Activated naive CD8-positive, alpha-beta T cell treated with anti-CD3 and anti-CD28 coated beads for 36 hours (primary cell): ENCODE data around the gene DSCAML1. TPM values are rescaled to one million over a fixed set of nuclear protein-coding genes. Genes with fewer than 3 reads are reported as not detected.

Experiments
- DNase-seq: peaks from one replicate; pipeline ENCODE4 v3.0.0; 2021
- H3K27ac Mint-ChIP-seq: one replicate; pipeline ENCODE4 v1.8.0; 2022; ENCODE audit warnings: mild to moderate bottlenecking, moderate library complexity, mixed read lengths
- H3K27me3 Mint-ChIP-seq: one replicate; pipeline ENCODE4 v1.8.0; 2022; ENCODE audit warnings: mild to moderate bottlenecking, mixed read lengths
- H3K36me3 Mint-ChIP-seq: one replicate; pipeline ENCODE4 v1.8.0; 2021; ENCODE audit warnings: mild to moderate bottlenecking, mixed read lengths
- H3K4me1 Mint-ChIP-seq: one replicate; pipeline ENCODE4 v1.8.0; 2021; ENCODE audit warnings: mixed read lengths
- H3K4me3 Mint-ChIP-seq: one replicate; pipeline ENCODE4 v1.8.0; 2022; ENCODE audit warnings: mild to moderate bottlenecking, moderate library complexity, mixed read lengths
- H3K9me3 Mint-ChIP-seq: one replicate; pipeline ENCODE4 v1.8.0; 2022; ENCODE audit warnings: mixed read lengths
- total RNA-seq, 2 experiments: library from RNA; stranded (reverse); gene quantifications; one replicate each; pipeline ENCODE4 v1.2.3, GENCODE V29; 2021

DSCAML1 gene
- total RNA-seq, 2 experiments from 2014 or later, result 0.87 to 0.94 TPM

DNA sequence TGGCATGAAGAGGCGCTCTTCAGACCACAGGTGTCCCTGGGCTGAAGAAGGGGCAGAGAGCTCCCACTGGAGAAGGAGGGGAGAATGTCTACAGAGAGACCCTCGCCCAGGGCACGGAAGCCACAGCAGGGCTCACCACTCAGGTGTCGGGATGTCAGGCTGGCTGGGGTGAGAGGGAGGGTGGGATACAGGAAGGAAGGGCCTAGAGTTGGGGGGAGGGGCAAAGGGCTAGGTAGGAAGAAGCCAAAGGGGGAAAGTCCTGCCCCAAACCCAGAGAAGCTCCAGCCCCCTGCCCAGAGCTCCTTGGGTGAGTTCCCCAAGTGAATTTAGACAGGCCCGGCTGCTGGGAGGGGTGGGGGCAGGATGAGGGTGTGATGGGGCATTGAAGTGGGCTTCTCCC lies 237.3 kb downstream of the DSCAML1 start:
- Mint-ChIP-seq H3K9me3 (no peaks in the 10 kb centered on the region), H3K4me3 (no peak overlapping the region), H3K4me1 (no peaks in the 10 kb centered on the region), H3K27ac (no peak overlapping the region), H3K27me3 (no peaks in the 10 kb centered on the region), H3K36me3 (no peaks in the 10 kb centered on the region)
- DNase-seq, result no peak

GRCh38 chr11:117557361-117557760 lies 239.7 kb downstream of the DSCAML1 start:
- H3K9me3 Mint-ChIP-seq, result no peaks in the 10 kb centered on the region

DNA sequence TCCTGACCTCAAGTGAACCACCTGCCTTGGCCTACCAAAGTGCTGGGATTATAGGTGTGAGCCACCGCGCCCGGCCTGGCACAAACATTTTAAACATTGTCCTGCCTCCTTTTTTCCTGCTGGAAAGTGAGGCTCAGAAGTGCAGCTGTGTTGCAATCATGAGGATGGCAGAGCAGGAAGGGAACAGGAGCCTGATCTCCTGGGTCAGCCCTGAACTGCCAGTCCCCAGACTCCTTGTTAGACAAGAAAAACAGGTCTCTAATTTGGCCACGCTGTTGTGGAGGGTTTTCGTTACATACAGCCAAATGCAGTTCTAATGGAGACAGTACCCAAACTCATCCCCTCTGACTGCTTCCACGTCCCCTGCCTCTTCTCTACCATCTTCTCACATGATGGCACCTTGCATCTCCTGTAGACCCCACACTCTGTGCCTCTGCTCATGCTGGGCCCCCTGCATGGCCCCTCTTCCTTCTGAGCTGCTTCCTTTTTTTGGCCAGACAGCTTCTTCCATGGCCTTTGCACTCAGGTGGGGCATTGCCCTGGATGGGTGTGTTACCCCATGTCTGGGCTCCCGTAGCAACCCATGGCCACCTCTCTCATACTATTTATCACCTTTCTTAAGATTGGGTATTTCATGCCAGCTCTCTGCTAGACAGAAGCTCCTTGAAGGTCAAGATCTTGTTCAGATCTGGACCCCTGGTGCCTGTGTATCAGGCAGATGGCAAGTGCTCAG lies 242.2 kb downstream of the DSCAML1 start:
- Mint-ChIP-seq H3K27ac (no peak overlapping the region), H3K27me3 (no peaks in the 10 kb centered on the region), H3K9me3 (no peaks in the 10 kb centered on the region), H3K4me1 (no peaks in the 10 kb centered on the region), H3K36me3 (no peaks in the 10 kb centered on the region), H3K4me3 (no peak overlapping the region)
- DNase-seq, result no peak

More at GRCh38 chr11:117557361-117557760, 239.7 kb downstream of the DSCAML1 start:
- H3K4me1 Mint-ChIP-seq, result no peaks in the 10 kb centered on the region
- no peaks in the 10 kb centered on the region for H3K36me3 Mint-ChIP-seq
- DNase-seq, result no peak
- no peak overlapping the region for H3K27ac Mint-ChIP-seq
- no peaks in the 10 kb centered on the region for H3K27me3 Mint-ChIP-seq
- no peak overlapping the region for H3K4me3 Mint-ChIP-seq

GRCh38 chr11:117552626-117553025 lies 244.4 kb downstream of the DSCAML1 start:
- no peaks in the 10 kb centered on the region for H3K9me3 Mint-ChIP-seq
- no peak for DNase-seq
- H3K27me3 Mint-ChIP-seq, result no peaks in the 10 kb centered on the region
- no peaks in the 10 kb centered on the region for H3K4me1 Mint-ChIP-seq
- no peak overlapping the region for H3K27ac Mint-ChIP-seq
- H3K4me3 Mint-ChIP-seq, result no peak overlapping the region
- no peaks in the 10 kb centered on the region for H3K36me3 Mint-ChIP-seq

DNA sequence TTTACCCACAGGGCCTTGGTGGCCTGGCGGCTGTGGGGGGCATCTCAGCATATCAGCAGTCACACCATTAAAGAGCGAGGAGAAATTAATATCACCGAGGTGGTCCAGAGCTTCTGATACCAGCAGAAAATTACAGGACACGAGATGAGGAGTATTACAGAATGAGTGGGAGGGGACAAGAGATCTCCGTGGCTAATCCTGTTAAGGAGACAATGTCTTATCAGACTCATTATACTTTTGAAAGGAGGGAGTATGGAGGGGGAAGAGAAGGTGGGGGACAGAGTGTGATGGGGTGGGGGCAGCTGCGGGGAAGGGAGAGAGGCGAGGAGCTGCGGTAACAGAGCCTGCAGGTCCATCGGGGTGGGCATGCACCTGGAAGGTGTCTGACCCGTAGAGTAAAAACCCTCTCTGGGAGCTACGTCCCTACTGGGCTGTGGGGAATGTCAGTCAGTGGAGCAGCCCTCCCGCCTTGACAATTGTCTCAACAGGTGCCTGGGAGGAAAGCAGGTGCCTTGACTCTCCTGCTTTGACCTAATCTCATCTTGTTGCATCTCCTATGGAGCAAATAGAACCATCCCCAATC lies 245.2 kb downstream of the DSCAML1 start:
- Mint-ChIP-seq H3K36me3 (no peaks in the 10 kb centered on the region), H3K27me3 (no peaks in the 10 kb centered on the region), H3K4me3 (no peak overlapping the region), H3K9me3 (no peaks in the 10 kb centered on the region), H3K27ac (no peak overlapping the region), H3K4me1 (no peaks in the 10 kb centered on the region)
- DNase-seq, result no peak

DNA sequence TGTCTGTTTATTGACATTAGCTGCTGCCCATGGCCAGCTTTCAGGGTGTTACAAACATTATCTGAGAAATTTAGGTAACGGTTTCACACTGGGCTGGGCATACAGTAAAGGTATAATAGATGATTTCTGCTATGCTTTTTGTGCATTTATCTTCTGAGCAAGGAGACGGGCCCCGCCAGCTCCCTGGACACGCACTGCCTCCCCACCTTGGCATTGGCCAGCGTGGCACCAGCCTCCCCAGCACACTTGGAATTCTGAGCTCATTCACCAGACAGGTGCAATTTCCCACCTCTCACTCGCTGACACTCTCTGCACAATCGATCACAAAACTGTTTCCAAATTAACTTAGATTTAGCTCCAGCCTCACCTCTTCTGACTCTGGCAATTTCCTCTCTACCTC lies 246.6 kb downstream of the DSCAML1 start:
- H3K9me3 Mint-ChIP-seq, result no peaks in the 10 kb centered on the region
- no peaks in the 10 kb centered on the region for H3K27me3 Mint-ChIP-seq
- no peak for DNase-seq
- H3K4me1 Mint-ChIP-seq, result no peaks in the 10 kb centered on the region
- no peaks in the 10 kb centered on the region for H3K36me3 Mint-ChIP-seq
- H3K4me3 Mint-ChIP-seq, result no peak overlapping the region
- no peak overlapping the region for H3K27ac Mint-ChIP-seq

DNA sequence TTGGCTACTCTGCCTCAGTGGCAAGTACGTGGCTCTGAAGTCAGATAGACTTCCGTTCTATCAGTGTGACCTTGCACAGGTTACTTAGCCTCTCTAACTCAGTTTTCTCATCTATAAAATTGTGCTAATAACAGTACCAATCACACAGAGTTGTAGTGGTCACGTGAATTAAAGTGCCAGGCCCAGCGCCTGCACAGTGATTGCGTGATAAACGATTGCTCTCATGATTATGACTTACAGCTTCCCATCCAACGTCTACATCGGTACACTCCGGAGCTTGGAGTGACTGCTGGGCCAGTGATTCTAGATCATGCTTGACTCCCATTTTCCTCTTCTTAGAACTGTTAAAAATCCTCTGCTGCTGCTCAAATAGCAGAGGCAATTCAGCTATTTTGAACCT lies 247.6 kb downstream of the DSCAML1 start:
- Mint-ChIP-seq H3K36me3 (no peaks in the 10 kb centered on the region), H3K4me1 (no peaks in the 10 kb centered on the region), H3K9me3 (no peaks in the 10 kb centered on the region), H3K4me3 (no peak overlapping the region), H3K27me3 (no peaks in the 10 kb centered on the region), H3K27ac (no peak overlapping the region)
- DNase-seq, result no peak

- no peak overlapping the region for H3K4me3 Mint-ChIP-seq
- no peaks in the 10 kb centered on the region for H3K4me1 Mint-ChIP-seq
- H3K27me3 Mint-ChIP-seq, result no peaks in the 10 kb centered on the region
- no peaks in the 10 kb centered on the region for H3K9me3 Mint-ChIP-seq
- no peak overlapping the region for H3K27ac Mint-ChIP-seq
- no peaks in the 10 kb centered on the region for H3K36me3 Mint-ChIP-seq
- DNase-seq, result no peak
These were observed 248.1 kb downstream of the DSCAML1 start for GRCh38 chr11:117548876-117549275.

GRCh38 chr11:117547946-117548345 lies 249.1 kb downstream of the DSCAML1 start:
- no peak overlapping the region for H3K4me3 Mint-ChIP-seq
- H3K9me3 Mint-ChIP-seq, result no peaks in the 10 kb centered on the region

DNA sequence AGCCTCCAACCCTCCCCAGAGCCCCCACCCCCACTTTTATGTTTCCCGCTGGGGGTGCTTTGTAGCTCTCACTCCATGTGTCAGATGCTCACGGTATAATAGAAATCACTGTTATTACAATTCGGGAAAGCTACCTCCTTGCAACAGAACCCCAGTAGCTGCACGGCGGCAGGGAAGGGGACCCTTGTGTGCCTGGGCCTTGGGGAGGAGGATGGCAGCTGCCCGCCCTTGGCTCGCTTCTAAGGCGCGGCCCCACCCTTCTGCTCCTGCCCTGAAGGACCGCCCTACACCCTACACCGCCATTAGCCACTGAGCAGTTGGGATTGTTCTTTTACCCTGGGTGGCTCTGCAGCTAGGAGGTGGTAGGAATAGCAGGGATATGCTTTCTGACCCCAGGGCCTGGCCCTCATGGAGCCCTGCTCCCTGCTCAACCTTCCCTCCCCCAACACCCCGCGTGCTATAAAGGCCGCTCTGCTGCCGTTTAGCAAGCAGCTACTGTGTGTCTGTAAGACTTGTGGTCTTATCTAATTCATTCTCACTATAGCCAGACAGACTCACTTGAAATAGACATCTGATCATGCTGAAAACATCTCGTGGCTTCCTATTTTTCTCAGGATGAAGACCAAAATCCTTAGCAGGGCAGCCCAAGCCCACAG lies 249.7 kb downstream of the DSCAML1 start:
- no peak overlapping the region for H3K4me3 Mint-ChIP-seq
- H3K4me1 Mint-ChIP-seq, result no peaks in the 10 kb centered on the region
- no peak for DNase-seq
- no peak overlapping the region for H3K27ac Mint-ChIP-seq
- no peaks in the 10 kb centered on the region for H3K36me3 Mint-ChIP-seq
- H3K27me3 Mint-ChIP-seq, result no peaks in the 10 kb centered on the region
- no peaks in the 10 kb centered on the region for H3K9me3 Mint-ChIP-seq

More at GRCh38 chr11:117547946-117548345, 249.1 kb downstream of the DSCAML1 start:
- Mint-ChIP-seq H3K36me3 (no peaks in the 10 kb centered on the region), H3K27ac (no peak overlapping the region), H3K4me1 (no peaks in the 10 kb centered on the region), H3K27me3 (no peaks in the 10 kb centered on the region)
- no peak for DNase-seq

- no peak for DNase-seq
- no peaks in the 10 kb centered on the region for H3K4me1 Mint-ChIP-seq
- no peaks in the 10 kb centered on the region for H3K36me3 Mint-ChIP-seq
- no peaks in the 10 kb centered on the region for H3K9me3 Mint-ChIP-seq
- H3K4me3 Mint-ChIP-seq, result no peak overlapping the region
- H3K27me3 Mint-ChIP-seq, result no peaks in the 10 kb centered on the region
- no peak overlapping the region for H3K27ac Mint-ChIP-seq
These were observed 250.4 kb downstream of the DSCAML1 start for GRCh38 chr11:117546431-117547194.

DNA sequence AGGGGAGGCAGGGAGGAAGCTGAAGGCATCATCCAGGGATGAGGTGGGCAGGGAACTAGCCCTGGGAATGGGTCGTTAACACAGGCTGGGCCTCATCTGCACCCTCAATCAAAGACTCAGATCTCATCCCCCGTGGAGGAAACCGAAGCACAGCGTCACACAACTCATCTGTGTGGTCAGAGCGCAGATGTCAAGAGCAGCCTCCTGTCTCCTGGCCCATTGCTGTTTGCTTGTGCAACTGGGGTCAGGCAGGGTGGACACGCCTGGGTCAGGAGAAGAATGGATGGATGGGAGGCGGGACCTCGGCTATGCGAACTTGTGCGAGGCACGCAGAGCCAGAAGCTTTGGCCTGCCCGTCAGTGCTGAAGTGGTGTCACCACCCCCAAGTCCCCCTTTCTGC lies 251.3 kb downstream of the DSCAML1 start:
- DNase-seq, result no peak
- Mint-ChIP-seq H3K4me3 (no peak overlapping the region), H3K9me3 (no peaks in the 10 kb centered on the region), H3K4me1 (no peaks in the 10 kb centered on the region), H3K36me3 (no peaks in the 10 kb centered on the region), H3K27me3 (no peaks in the 10 kb centered on the region), H3K27ac (no peak overlapping the region)

DNA sequence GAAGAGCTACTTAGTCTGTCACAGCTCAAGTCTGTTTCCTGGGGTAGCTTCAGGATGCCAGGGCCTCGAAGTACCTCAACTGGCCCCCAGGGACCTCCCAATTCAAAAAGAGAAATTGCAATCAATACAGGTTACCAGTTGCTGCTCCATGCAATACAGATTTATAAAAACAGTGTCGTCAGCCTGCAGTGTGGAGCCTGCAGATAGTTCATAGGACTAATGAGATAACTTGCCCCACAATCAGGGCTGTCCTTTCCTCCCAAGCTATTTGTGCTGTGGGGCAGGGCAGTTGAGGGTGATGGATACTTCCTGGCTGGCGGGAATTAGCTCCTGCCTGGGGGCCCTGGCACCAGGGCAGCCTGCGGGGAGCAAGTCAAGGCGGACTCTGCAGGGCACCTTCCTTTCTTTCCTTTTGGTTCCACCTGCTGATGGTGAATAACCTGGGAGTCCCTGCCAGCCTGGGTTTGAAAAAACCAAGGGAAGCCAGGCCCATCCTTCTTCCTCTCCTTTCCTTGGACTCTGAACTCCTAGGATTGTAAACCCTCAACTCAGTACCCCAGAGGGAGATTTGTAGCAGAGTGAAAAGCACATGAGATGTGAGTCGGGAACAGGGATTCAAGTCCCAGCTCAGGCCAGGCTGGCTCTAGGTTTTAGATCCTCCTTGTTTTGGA lies 252.8 kb downstream of the DSCAML1 start:
- Mint-ChIP-seq H3K4me1 (no peaks in the 10 kb centered on the region), H3K27ac (no peak overlapping the region), H3K36me3 (no peaks in the 10 kb centered on the region), H3K9me3 (no peaks in the 10 kb centered on the region), H3K4me3 (no peak overlapping the region), H3K27me3 (no peaks in the 10 kb centered on the region)
- no peak for DNase-seq

DNA sequence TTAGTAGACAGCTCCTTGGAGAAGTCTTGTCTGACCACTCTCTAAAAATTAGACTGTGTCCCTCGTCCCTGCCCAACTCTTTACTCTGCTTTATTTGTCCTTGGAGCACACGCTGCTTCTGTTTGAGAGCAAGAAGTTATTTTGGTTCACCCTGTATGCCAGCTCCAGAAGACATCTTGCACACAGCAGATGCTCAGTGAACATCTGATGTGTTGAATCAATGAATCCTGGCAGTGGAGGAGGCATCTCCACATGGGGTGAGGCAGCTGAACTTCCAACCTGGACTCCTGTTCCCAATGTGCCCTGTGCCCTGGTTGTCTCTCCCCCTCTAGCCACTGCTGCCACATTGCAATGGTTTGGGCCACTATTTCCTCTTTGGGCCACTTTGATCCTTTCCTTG lies 255.8 kb downstream of the DSCAML1 start:
- no peak overlapping the region for H3K27ac Mint-ChIP-seq
- no peak overlapping the region for H3K4me3 Mint-ChIP-seq
- no peaks in the 10 kb centered on the region for H3K4me1 Mint-ChIP-seq
- no peaks in the 10 kb centered on the region for H3K27me3 Mint-ChIP-seq
- DNase-seq, result no peak
- H3K36me3 Mint-ChIP-seq, result no peaks in the 10 kb centered on the region
- H3K9me3 Mint-ChIP-seq, result no peaks in the 10 kb centered on the region
